HFF-Myc (cell line): ENCODE measurements around the gene COQ9.

Experiments used
- DNase-seq: peaks from one replicate; pipeline ENCODE4 v3.0.0-alpha.2; 2011; ENCODE audit warnings: low read depth; ENCODE audit errors: extremely low read depth
- H3K4me3 ChIP-seq: replicated peaks from 2 replicates; pipeline ENCODE4 v1.5.1; 2011; ENCODE audit warnings: low read depth, mild to moderate bottlenecking, control low read depth, low read length
- CTCF ChIP-seq: IDR thresholded peaks from 2 replicates; pipeline ENCODE4 v1.5.1; 2012; ENCODE audit warnings: mild to moderate bottlenecking, low read depth, low read length, control low read depth; ENCODE audit errors: missing control alignments

COQ9 gene

DNA sequence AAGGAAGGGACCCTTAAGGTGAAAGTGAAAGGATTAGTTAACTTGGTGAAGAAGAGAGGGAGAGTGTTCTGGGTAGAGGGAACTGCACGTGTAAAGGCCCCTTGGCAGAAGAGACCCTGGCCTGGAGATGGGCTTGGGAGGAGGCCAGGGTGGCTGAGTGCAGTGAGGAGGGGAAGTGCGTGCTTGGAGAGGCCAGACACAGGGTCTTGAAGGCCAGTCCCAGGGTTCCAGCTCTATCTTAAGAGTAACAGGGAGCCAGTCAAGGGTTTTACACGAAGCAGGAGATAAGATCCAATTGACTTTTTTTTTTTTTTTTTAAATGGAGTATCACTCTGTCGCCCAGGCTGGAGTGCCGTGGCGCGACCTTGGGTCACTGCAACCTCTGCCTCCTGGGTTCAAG lies 54.2 kb downstream of the COQ9 start:
- no peak for DNase-seq
- TF ChIP-seq CTCF: no peak
- H3K4me3 ChIP-seq: no peak overlapping the region

DNA sequence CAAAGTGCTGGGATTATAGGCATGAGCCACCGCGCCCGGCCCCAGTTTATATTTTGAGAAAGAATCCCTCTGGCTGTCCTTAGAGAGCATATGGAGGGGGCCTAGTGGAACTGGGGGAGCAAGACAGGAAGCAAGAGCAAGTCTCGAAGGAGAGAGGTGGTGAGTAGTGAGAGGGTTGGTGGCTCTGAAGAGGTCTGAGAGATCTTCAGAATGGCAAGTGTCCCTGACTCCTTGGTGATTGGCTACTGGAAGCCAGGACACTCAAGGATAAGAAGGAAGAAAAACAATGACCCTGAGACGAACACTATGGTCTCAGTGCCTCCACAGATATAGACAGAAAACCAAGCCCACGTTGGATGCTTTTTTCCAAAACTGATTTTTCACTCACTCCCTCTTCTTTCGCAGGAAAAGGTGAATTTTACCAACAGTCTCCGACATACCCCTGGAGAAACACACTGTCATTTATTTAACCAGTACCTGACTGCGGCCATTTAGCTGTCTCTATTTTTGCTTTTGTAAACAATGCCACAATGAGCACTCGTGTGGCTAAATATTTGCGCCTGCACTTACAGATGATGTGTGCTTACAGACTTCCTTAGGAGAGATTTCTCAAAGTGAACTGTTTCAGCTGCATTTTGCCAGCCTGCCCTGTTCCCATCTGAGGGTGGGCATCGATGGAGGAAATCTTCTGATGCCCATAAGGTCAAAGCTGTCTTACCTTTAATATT lies 54.9 kb downstream of the COQ9 start:
- TF ChIP-seq CTCF: no peak
- no peak overlapping the region for H3K4me3 ChIP-seq
- no peak for DNase-seq

DNA sequence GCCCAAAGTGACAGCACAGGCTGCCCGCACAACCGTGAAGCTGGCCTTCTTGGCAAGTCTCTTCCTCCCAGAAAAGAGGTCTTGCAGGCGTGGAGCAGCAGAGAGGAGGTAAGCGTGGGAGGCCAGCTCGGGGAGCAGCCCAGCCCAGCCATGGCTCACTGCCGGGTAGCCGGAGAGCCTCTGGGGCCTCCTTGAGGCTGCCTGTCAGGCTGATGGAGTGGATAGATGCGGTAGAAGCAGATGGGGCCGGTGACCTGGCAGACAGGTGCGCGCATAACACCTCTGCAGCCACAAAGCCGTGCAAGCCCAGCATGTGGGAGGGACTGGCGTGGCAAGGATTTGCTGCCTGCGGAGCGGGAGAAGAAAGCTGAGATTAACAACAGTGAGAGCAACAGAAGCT lies 56.1 kb downstream of the COQ9 start:
- TF ChIP-seq CTCF: no peak
- H3K4me3 ChIP-seq: no peak overlapping the region
- no peak for DNase-seq

DNA sequence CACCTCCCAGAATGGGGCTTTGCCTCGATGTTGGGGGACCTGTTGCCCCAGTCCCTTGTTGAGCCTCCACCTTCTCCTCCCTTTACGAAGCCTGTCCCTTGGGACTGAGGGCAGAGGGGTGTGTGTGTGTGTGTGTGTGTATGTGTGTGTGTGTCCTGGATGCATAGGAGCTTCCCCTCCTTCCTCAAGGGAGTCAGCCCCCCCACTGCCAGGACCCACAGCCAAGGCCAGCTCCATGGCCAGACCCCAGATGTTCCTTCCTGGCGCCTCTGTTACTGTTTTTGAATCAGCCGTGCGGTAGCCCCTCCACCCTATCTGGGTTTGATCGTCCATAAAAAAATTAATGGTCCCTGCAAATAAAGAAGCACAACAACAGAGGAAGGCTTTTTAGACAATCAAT lies 56.7 kb downstream of the COQ9 start:
- no peak overlapping the region for H3K4me3 ChIP-seq
- TF ChIP-seq CTCF: no peak
- no peak for DNase-seq

- H3K4me3 ChIP-seq: no peak overlapping the region
- no peak for TF ChIP-seq CTCF
- no peak for DNase-seq
These were observed 57.2 kb downstream of the COQ9 start for GRCh38 chr16:57504491-57504890.

DNA sequence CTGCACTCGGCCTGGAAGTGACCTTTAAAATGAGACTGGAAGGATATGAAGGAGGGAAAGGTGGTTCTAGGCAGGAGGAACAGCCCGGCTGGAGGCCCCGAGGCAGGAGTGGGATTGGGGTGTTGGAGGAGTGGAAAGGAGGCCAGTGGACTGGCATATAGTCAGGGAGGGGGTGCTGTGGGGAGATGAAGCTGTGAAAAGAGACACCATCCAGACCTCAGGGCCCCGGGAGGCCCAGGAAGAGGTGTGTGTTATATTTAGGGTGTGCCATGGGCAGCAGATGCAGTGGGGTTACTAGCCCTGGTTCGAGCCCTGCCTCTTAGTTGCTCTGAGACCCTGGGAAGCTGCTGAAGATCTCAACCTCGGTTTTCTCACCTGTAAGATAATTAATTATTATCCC lies 57.9 kb downstream of the COQ9 start:
- TF ChIP-seq CTCF: no peak
- no peak for DNase-seq
- H3K4me3 ChIP-seq: no peak overlapping the region
